Activated T-helper 1 cell treated with anti-CD3 and anti-CD28 coated beads, Interleukin-2, amount 50 U/mL, for 16 hours (primary cell): ENCODE results near the gene INTS13.
"Not testable (repeated sequence)": the region's sequence is repeated elsewhere in the genome, so short reads cannot be mapped to it uniquely, and the experiment has no call there.

Experiments
- DNase-seq, 2 donors: peaks; one replicate each; pipeline ENCODE4 v3.0.0-alpha.2; 2020; ENCODE audit warnings: low read depth in 1 of 2, low spot score in 1 of 2

Gene INTS13

GRCh38 chr12:26936559-26937442 is 980 bp downstream of the INTS13 start:
- no peak for DNase-seq

- DNase-seq, result no peak
These were observed 2.0 kb downstream of the INTS13 start for GRCh38 chr12:26935636-26936378.

- no peak for DNase-seq
These were observed 8.2 kb downstream of the INTS13 start for GRCh38 chr12:26929590-26929989.

- no peak for DNase-seq
These were observed 9.1 kb downstream of the INTS13 start for GRCh38 chr12:26928661-26929060.

GRCh38 chr12:26921886-26922285 is 15.9 kb downstream of the INTS13 start:
- no peak for DNase-seq

- DNase-seq, result no peak
These were observed 18.6 kb downstream of the INTS13 start for GRCh38 chr12:26919216-26919555.

- DNase-seq, result no peak
These were observed 19.2 kb downstream of the INTS13 start for GRCh38 chr12:26918321-26919215.

- DNase-seq, result no peak
These were observed 31.1 kb downstream of the INTS13 start for GRCh38 chr12:26906704-26907103.

GRCh38 chr12:26906024-26906423 is 31.8 kb downstream of the INTS13 start:
- no peak for DNase-seq

GRCh38 chr12:26903396-26903795 is 34.4 kb downstream of the INTS13 start:
- DNase-seq, result not testable (repeated sequence)

GRCh38 chr12:26896913-26897312 is 40.9 kb downstream of the INTS13 start:
- DNase-seq, result no peak

GRCh38 chr12:26895672-26896071 is 42.1 kb downstream of the INTS13 start:
- DNase-seq, result no peak

GRCh38 chr12:26891704-26892103 is 46.1 kb downstream of the INTS13 start:
- DNase-seq, result no peak

GRCh38 chr12:26890784-26891183 is 47.0 kb downstream of the INTS13 start:
- no peak for DNase-seq

GRCh38 chr12:26884765-26885576 is 52.8 kb downstream of the INTS13 start:
- DNase-seq, result peak; percentile 54 to 70

GRCh38 chr12:26880625-26881024 is 57.2 kb downstream of the INTS13 start:
- no peak for DNase-seq

GRCh38 chr12:26878661-26879119 is 59.1 kb downstream of the INTS13 start:
- DNase-seq, result no peak

- no peak for DNase-seq
These were observed 63.1 kb downstream of the INTS13 start for GRCh38 chr12:26874501-26875296.

GRCh38 chr12:26872625-26873024 is 65.2 kb downstream of the INTS13 start:
- DNase-seq, result no peak

GRCh38 chr12:26871985-26872384 is 65.8 kb downstream of the INTS13 start:
- DNase-seq, result no peak
